ENCODE data around the gene BRI3. TPM values are rescaled to one million over a fixed set of nuclear protein-coding genes. Genes with fewer than 3 reads are reported as not detected.

Gene BRI3
- polyA plus RNA-seq, 1 donor (not counting 4 experiments of a cell fraction or from before 2014, with no cell fraction given): 121 TPM

DNA sequence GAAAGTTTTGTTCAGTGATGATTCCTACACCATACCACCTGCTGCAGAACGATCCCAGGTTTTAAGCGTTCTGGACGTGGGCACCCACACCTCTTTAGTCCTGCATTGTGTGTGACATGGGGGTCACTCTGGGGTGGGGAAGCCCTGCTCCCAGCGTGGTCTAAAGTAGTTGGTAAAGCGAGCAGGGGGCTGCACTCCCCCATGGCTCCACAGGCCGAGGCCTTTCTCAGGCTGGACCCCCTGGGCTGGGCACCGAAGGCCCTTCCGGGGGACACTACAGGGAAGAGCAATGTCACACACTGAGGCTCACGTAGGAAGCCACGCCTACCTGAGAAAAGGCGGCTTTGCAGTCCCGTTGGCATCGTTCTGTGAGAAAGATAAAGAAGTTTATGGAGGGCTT is 12.3 kb downstream of the BRI3 start:
- Histone ChIP-seq H3K27me3 (ENCODE audit: control insufficient read depth, extremely low read depth, insufficient read depth, low read length) (no peaks in the 10 kb centered on the region), H3K27ac (ENCODE audit: control insufficient read depth, insufficient read depth, low read length) (no peak overlapping the region), H3K4me3 (ENCODE audit: control insufficient read depth in 2 of 3, extremely low read depth in 1 of 3, insufficient read depth in 2 of 3, low read depth in 1 of 3, low read length in 3 of 3) (no peak overlapping the region), H3K9ac (ENCODE audit: control insufficient read depth, extremely low read depth, insufficient read depth, low read length) (no peak overlapping the region), H3K9me1 (ENCODE audit: control insufficient read depth, extremely low read depth, insufficient read depth, low read length) (peaks cover 2% of the 10 kb centered on the region), H3K36me3 (ENCODE audit: control insufficient read depth in 2 of 2, extremely low read depth in 1 of 2, insufficient read depth in 2 of 2, low read length in 2 of 2) (peaks cover 33 to 37% of the 10 kb centered on the region in 2 experiments), H3K4me1 (ENCODE audit: control insufficient read depth, extremely low read depth, insufficient read depth, low read length) (peaks cover 12% of the 10 kb centered on the region), H3K9me3 (ENCODE audit: control insufficient read depth, low read depth, low read length) (no peaks in the 10 kb centered on the region), H2AFZ (ENCODE audit: control insufficient read depth, low read length) (no peak overlapping the region), H4K20me1 (ENCODE audit: control insufficient read depth, extremely low read depth, insufficient read depth, low read length) (peaks cover 21% of the 10 kb centered on the region), H3K4me2 (ENCODE audit: control insufficient read depth, extremely low read depth, insufficient read depth, low read depth, low read length) (no peak overlapping the region), H3K79me2 (ENCODE audit: control insufficient read depth, insufficient read depth, low read length) (peaks cover 21% of the 10 kb centered on the region)
- dilution Hi-C loops (cut with MboI; ENCODE audit: extremely low pct_ligation_motif_present, low sequenced_read_pairs): no loop called here
- DNase-seq (ENCODE audit: low read depth, low spot score) (no peak), FAIRE-seq (no peak)
- TF ChIP-seq EZH2 (IDR thresholded peaks at IDR 0.05; ENCODE audit: low read length): no peak
- TF ChIP-seq, protein P1, sequence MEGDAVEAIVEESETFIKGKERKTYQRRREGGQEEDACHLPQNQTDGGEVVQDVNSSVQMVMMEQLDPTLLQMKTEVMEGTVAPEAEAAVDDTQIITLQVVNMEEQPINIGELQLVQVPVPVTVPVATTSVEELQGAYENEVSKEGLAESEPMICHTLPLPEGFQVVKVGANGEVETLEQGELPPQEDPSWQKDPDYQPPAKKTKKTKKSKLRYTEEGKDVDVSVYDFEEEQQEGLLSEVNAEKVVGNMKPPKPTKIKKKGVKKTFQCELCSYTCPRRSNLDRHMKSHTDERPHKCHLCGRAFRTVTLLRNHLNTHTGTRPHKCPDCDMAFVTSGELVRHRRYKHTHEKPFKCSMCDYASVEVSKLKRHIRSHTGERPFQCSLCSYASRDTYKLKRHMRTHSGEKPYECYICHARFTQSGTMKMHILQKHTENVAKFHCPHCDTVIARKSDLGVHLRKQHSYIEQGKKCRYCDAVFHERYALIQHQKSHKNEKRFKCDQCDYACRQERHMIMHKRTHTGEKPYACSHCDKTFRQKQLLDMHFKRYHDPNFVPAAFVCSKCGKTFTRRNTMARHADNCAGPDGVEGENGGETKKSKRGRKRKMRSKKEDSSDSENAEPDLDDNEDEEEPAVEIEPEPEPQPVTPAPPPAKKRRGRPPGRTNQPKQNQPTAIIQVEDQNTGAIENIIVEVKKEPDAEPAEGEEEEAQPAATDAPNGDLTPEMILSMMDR (optimal IDR thresholded peaks at IDR 0.05 in 1 of 3, IDR thresholded peaks at IDR 0.05 in 1 of 3, conservative IDR thresholded peaks at IDR 0.05 in 1 of 3; ENCODE audit: extremely low read depth in 1 of 3, insufficient read depth in 2 of 3, low read length in 3 of 3): no peak

DNA sequence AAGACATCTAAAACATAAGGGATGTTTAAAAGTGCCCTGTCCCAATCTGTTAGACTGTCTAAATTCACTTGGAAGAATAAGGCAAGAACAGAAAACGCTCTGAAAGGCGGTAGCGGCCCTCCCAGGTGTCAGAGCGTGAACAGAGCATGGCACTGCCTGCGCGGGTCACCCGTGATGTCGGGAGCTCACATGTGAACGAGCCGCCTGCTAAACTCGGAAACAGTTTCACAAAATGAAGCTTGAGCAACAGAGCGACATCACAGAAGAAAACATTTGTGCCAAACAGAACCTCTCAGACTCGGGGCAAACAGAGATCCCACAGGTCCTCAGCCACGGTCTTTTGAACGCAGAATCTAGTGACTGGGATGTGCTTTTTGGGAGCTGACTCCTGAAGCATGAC is 12.8 kb downstream of the BRI3 start:
- no peaks in the 10 kb centered on the region for H3K27me3 ChIP-seq (ENCODE audit: control insufficient read depth, extremely low read depth, insufficient read depth, low read length)
- FAIRE-seq (no peak), DNase-seq (ENCODE audit: low read depth, low spot score) (no peak)
- peaks cover 21% of the 10 kb centered on the region for H4K20me1 ChIP-seq (ENCODE audit: control insufficient read depth, extremely low read depth, insufficient read depth, low read length)
- no peaks in the 10 kb centered on the region for H3K9me3 ChIP-seq (ENCODE audit: control insufficient read depth, low read depth, low read length)
- H3K4me3 ChIP-seq (ENCODE audit: control insufficient read depth in 2 of 3, extremely low read depth in 1 of 3, insufficient read depth in 2 of 3, low read depth in 1 of 3, low read length in 3 of 3): no peak overlapping the region
- no peak for TF ChIP-seq EZH2 (IDR thresholded peaks at IDR 0.05; ENCODE audit: low read length)
- TF ChIP-seq, protein P1 (optimal IDR thresholded peaks at IDR 0.05 in 1 of 3, IDR thresholded peaks at IDR 0.05 in 1 of 3, conservative IDR thresholded peaks at IDR 0.05 in 1 of 3; ENCODE audit: extremely low read depth in 1 of 3, insufficient read depth in 2 of 3, low read length in 3 of 3): no peak
- dilution Hi-C loops (cut with MboI; ENCODE audit: extremely low pct_ligation_motif_present, low sequenced_read_pairs): no loop called here
- H3K4me1 ChIP-seq (ENCODE audit: control insufficient read depth, extremely low read depth, insufficient read depth, low read length): peaks cover 12% of the 10 kb centered on the region
- H3K9me1 ChIP-seq (ENCODE audit: control insufficient read depth, extremely low read depth, insufficient read depth, low read length): peaks cover under 1% of the 10 kb centered on the region
- no peak overlapping the region for H2AFZ ChIP-seq (ENCODE audit: control insufficient read depth, low read length)
- H3K9ac ChIP-seq (ENCODE audit: control insufficient read depth, extremely low read depth, insufficient read depth, low read length): no peak overlapping the region
- no peak overlapping the region for H3K27ac ChIP-seq (ENCODE audit: control insufficient read depth, insufficient read depth, low read length)
- H3K4me2 ChIP-seq (ENCODE audit: control insufficient read depth, extremely low read depth, insufficient read depth, low read depth, low read length): no peak overlapping the region
- peaks cover 15% of the 10 kb centered on the region for H3K79me2 ChIP-seq (ENCODE audit: control insufficient read depth, insufficient read depth, low read length)
- H3K36me3 ChIP-seq (ENCODE audit: control insufficient read depth in 2 of 2, extremely low read depth in 1 of 2, insufficient read depth in 2 of 2, low read length in 2 of 2): peaks cover 32 to 35% of the 10 kb centered on the region in 2 experiments
